Measurements from ENCODE around the gene COL28A1. TPM values are rescaled to one million over a fixed set of nuclear protein-coding genes. Genes with fewer than 3 reads are reported as not detected.

The COL28A1 gene
- total RNA-seq, 2 donors from 2014 or later = 1.8 to 6.2 TPM

DNA sequence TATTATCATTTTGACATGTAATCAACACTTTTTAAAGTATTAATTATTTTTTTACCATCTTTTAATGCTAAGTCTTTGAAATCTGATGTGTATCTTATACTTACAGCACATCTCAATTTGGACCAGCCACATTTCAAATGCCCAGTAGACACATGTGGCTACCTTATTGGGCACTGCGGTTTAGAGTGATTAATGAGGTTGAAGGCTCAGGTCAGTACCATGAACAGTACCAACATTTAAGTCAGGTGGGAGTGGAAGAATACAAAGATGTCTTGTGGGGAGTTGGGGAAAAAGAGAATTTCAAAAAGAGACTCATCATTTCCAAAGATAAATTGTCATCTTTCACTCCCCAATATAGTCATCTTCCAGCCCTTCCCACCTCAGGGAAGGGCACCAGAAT is 40.5 kb downstream of the COL28A1 start:
- intact Hi-C loops (cut with DNase I) = no loop called here
- 0% methylated on average over 1 of the region's 1 CpG for WGBS
- TF ChIP-seq POLR2A (IDR thresholded peaks at IDR 0.05) (no peak), POLR2AphosphoS5 (IDR thresholded peaks at IDR 0.05) (no peak)
- TF ChIP-seq, protein P1, sequence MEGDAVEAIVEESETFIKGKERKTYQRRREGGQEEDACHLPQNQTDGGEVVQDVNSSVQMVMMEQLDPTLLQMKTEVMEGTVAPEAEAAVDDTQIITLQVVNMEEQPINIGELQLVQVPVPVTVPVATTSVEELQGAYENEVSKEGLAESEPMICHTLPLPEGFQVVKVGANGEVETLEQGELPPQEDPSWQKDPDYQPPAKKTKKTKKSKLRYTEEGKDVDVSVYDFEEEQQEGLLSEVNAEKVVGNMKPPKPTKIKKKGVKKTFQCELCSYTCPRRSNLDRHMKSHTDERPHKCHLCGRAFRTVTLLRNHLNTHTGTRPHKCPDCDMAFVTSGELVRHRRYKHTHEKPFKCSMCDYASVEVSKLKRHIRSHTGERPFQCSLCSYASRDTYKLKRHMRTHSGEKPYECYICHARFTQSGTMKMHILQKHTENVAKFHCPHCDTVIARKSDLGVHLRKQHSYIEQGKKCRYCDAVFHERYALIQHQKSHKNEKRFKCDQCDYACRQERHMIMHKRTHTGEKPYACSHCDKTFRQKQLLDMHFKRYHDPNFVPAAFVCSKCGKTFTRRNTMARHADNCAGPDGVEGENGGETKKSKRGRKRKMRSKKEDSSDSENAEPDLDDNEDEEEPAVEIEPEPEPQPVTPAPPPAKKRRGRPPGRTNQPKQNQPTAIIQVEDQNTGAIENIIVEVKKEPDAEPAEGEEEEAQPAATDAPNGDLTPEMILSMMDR (IDR thresholded peaks at IDR 0.05) = no peak

GRCh38 chr7:7491044-7491443 is 44.6 kb downstream of the COL28A1 start:
- no peaks in the 10 kb centered on the region for H3K9me3 ChIP-seq
- no peaks in the 10 kb centered on the region for H3K4me1 ChIP-seq (replicated peaks)
- H3K27me3 ChIP-seq (replicated peaks; ENCODE audit: insufficient read depth) = no peaks in the 10 kb centered on the region
- no peak overlapping the region for H3K4me3 ChIP-seq
- DNase-seq (ENCODE audit: low spot score) = no peak
- no peak overlapping the region for H3K27ac ChIP-seq
- TF ChIP-seq POLR2A (IDR thresholded peaks at IDR 0.05) (no peak), POLR2AphosphoS5 (IDR thresholded peaks at IDR 0.05) (no peak)
- TF ChIP-seq, protein P1 (IDR thresholded peaks at IDR 0.05) = no peak
- H3K36me3 ChIP-seq = no peaks in the 10 kb centered on the region
- WGBS = 86% methylated on average over 3 of the region's 3 CpGs
- intact Hi-C loops (cut with DNase I) = no loop called here

More for the DNA sequence above, 40.5 kb downstream of the COL28A1 start:
- H3K27ac ChIP-seq = no peak overlapping the region
- H3K4me1 ChIP-seq (replicated peaks) = no peaks in the 10 kb centered on the region
- H3K36me3 ChIP-seq = no peaks in the 10 kb centered on the region
- H3K27me3 ChIP-seq (replicated peaks; ENCODE audit: insufficient read depth) = no peaks in the 10 kb centered on the region
- no peak for DNase-seq (ENCODE audit: low spot score)
- H3K4me3 ChIP-seq = no peak overlapping the region
- H3K9me3 ChIP-seq = no peaks in the 10 kb centered on the region

GRCh38 chr7:7490003-7490402 is 45.7 kb downstream of the COL28A1 start:
- no peak for DNase-seq (ENCODE audit: low spot score)
- H3K4me1 ChIP-seq (replicated peaks) = no peaks in the 10 kb centered on the region
- H3K9me3 ChIP-seq = no peaks in the 10 kb centered on the region
- H3K4me3 ChIP-seq = no peak overlapping the region
- TF ChIP-seq POLR2A (IDR thresholded peaks at IDR 0.05) (no peak), POLR2AphosphoS5 (IDR thresholded peaks at IDR 0.05) (no peak)
- TF ChIP-seq, protein P1 (IDR thresholded peaks at IDR 0.05) = no peak
- H3K27me3 ChIP-seq (replicated peaks; ENCODE audit: insufficient read depth) = no peaks in the 10 kb centered on the region
- no peaks in the 10 kb centered on the region for H3K36me3 ChIP-seq
- intact Hi-C loops (cut with DNase I) = no loop called here
- 35% methylated on average over 2 of the region's 2 CpGs for WGBS
- H3K27ac ChIP-seq = no peak overlapping the region

GRCh38 chr7:7489546-7489945 is 46.1 kb downstream of the COL28A1 start:
- TF ChIP-seq POLR2AphosphoS5 (IDR thresholded peaks at IDR 0.05) = no peak
- TF ChIP-seq POLR2A (IDR thresholded peaks at IDR 0.05) = no peak
- TF ChIP-seq, protein P1 (IDR thresholded peaks at IDR 0.05) = no peak
- H3K27me3 ChIP-seq (replicated peaks; ENCODE audit: insufficient read depth) = no peaks in the 10 kb centered on the region
- DNase-seq (ENCODE audit: low spot score) = no peak
- H3K9me3 ChIP-seq = no peaks in the 10 kb centered on the region
- no peaks in the 10 kb centered on the region for H3K4me1 ChIP-seq (replicated peaks)
- 79% methylated on average over 2 of the region's 2 CpGs for WGBS
- no peak overlapping the region for H3K27ac ChIP-seq
- intact Hi-C loops (cut with DNase I) = no loop called here
- H3K4me3 ChIP-seq = no peak overlapping the region
- no peaks in the 10 kb centered on the region for H3K36me3 ChIP-seq

DNA sequence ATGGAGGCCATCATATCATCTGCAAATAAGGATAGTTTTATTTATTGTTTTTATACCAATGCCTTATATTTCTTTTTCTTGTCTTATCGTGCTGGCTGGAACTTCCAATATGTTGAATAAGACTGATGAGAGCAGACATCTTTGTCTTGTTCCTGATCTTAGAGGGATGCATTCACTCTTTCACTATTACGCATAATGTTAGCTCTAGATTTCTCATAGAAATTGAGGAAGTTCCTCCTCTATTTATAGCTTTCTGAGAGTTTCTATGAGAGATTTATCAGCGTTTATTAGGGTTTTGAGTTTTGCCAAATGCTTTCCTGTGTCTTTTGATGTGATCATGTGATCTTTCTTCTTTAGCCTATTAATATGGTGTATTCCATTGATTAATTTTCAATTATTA is 49.3 kb downstream of the COL28A1 start:
- Histone ChIP-seq H3K4me3 (no peak overlapping the region), H3K4me1 (replicated peaks) (no peaks in the 10 kb centered on the region), H3K36me3 (no peaks in the 10 kb centered on the region), H3K27ac (no peak overlapping the region), H3K9me3 (no peaks in the 10 kb centered on the region), H3K27me3 (replicated peaks; ENCODE audit: insufficient read depth) (no peaks in the 10 kb centered on the region)
- no peak for DNase-seq (ENCODE audit: low spot score)
- TF ChIP-seq POLR2AphosphoS5 (IDR thresholded peaks at IDR 0.05) (no peak), POLR2A (IDR thresholded peaks at IDR 0.05) (no peak)
- TF ChIP-seq, protein P1 (IDR thresholded peaks at IDR 0.05) = no peak
- intact Hi-C loops (cut with DNase I) = no loop called here
- WGBS = 86% methylated on average over 3 of the region's 3 CpGs

Data from prostate gland (tissue), 2 donors.